Loucy (cell line): ENCODE results near the gene PPTC7.

ENCODE experiments used
- EZH2phosphoT487 ChIP-seq: fragments of 200-600 bp; IDR thresholded peaks from 2 replicates; pipeline ENCODE4 v1.6.1; 2018; ENCODE audit warnings: antibody characterized with exemption, mild to moderate bottlenecking, moderate library complexity, borderline replicate concordance
- TF ChIP-seq, protein P1 (sequence below): fragments of 200-600 bp; sonication (generic); conservative IDR thresholded peaks from 2 replicates; pipeline ENCODE4 v1.5.1; 2014; ENCODE audit warnings: mild to moderate bottlenecking, antibody characterized with exemption, low read length

DNA sequence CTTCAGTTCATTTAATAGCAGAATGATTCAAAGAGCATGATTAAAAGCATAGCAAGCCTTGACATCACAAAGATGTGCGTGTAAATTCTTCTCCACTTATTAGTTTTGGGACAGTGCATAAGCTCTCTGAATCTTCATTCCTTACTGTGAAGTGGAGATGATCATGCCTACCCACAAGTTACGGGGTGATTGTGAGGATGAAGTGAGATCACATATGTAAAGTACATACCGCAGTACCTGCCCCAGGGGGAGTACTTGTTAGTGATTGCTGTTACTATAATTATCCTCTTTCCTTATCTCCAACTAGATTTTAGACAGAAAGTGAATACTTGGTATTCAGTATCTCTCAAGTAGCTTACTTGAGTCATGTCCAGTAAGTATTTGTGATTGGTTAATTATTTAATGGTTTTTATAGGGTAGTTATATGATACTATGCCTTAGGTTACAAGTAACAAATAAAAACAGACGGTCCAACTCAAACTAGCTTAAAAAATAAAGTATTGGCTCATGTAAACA is 75.0 kb downstream of the PPTC7 start:
- TF ChIP-seq, protein P1, sequence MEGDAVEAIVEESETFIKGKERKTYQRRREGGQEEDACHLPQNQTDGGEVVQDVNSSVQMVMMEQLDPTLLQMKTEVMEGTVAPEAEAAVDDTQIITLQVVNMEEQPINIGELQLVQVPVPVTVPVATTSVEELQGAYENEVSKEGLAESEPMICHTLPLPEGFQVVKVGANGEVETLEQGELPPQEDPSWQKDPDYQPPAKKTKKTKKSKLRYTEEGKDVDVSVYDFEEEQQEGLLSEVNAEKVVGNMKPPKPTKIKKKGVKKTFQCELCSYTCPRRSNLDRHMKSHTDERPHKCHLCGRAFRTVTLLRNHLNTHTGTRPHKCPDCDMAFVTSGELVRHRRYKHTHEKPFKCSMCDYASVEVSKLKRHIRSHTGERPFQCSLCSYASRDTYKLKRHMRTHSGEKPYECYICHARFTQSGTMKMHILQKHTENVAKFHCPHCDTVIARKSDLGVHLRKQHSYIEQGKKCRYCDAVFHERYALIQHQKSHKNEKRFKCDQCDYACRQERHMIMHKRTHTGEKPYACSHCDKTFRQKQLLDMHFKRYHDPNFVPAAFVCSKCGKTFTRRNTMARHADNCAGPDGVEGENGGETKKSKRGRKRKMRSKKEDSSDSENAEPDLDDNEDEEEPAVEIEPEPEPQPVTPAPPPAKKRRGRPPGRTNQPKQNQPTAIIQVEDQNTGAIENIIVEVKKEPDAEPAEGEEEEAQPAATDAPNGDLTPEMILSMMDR, result no peak
- TF ChIP-seq EZH2phosphoT487, result no peak
